OCI-LY3 (cell line): ENCODE measurements around the gene SLC26A9.

Experiments
- CTCF ChIP-seq: fragments of 200-600, 300-600 bp; sonication (generic); IDR thresholded peaks from 2 replicates; pipeline ENCODE4 v1.5.1; 2014; ENCODE audit warnings: antibody characterized with exemption, low read length, low read depth
- EZH2phosphoT487 ChIP-seq: fragments of 200-600 bp; shearing (Covaris generic); IDR thresholded peaks from 2 replicates; pipeline ENCODE4 v1.6.1; 2018; ENCODE audit warnings: antibody characterized with exemption, mixed run types, low read depth

- TF ChIP-seq CTCF (no peak), EZH2phosphoT487 (no peak)
Measured at GRCh38 chr1:205880923-205881322, 62.3 kb downstream of the SLC26A9 start.
